ENCODE data around the gene NUP98.
A peak's percentile ranks its signal among the peaks of the same experiment; 100 is the strongest.

The NUP98 gene

GRCh38 chr11:3834664-3835461 is 37.5 kb upstream of the NUP98 start:
- peaks cover 84% of the 10 kb centered on the region for H3K4me1 Mint-ChIP-seq
- CTCF ChIA-PET = interaction anchor here (1.1 to 12.4 kb wide), 7 partner anchors 9 to 237 kb away, joined by 3 to 179 read pairs (median 7); partner anchors contain the start of gene STIM1
- H3K27ac Mint-ChIP-seq = peak overlapping the region; percentile 74
- peaks cover 74% of the 10 kb centered on the region for H3K36me3 Mint-ChIP-seq
- H3K27me3 Mint-ChIP-seq = no peaks in the 10 kb centered on the region
- DNase-seq = peak; percentile 33
- H3K4me3 Mint-ChIP-seq = peak overlapping the region; percentile 88
- no peaks in the 10 kb centered on the region for H3K9me3 Mint-ChIP-seq

GRCh38 chr11:3834349-3834663 is 37.0 kb upstream of the NUP98 start:
- Mint-ChIP-seq H3K9me3 (no peaks in the 10 kb centered on the region), H3K36me3 (peaks cover 70% of the 10 kb centered on the region), H3K27me3 (no peaks in the 10 kb centered on the region), H3K4me3 (peak overlapping the region; percentile 88), H3K4me1 (peaks cover 81% of the 10 kb centered on the region), H3K27ac (peak overlapping the region; percentile 74)
- DNase-seq = no peak
- CTCF ChIA-PET = interaction anchor here (0.6 to 12.4 kb wide), 4 partner anchors 9 to 238 kb away, joined by 3 to 179 read pairs (median 6); partner anchors contain the start of gene STIM1

DNA sequence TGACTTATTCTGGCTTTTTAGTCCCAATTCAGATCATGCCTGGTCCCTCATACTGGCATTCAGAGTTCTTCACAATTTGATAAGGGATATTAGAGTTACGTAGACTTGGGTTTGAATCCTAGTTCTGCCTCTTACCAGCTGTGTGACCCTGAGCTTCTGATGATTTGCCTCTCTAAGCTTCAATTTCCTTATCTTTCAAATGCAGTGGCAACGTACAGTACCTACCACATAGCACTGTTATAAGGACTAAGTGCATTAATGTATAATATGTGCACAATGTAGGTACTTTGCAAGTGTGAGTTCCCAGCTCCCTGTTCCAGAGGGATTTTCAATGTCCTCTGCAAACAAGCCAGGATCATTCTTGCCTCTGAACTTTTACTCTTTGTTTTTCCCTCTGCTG is 36.1 kb upstream of the NUP98 start:
- CTCF ChIA-PET = interaction anchor here (0.9 to 3.2 kb wide), 5 partner anchors 8 to 239 kb away, joined by 3 to 14 read pairs (median 3); no protein-coding TSS in a partner anchor
- Mint-ChIP-seq H3K36me3 (peaks cover 63% of the 10 kb centered on the region), H3K9me3 (no peaks in the 10 kb centered on the region), H3K4me1 (peaks cover 74% of the 10 kb centered on the region), H3K4me3 (no peak overlapping the region), H3K27me3 (no peaks in the 10 kb centered on the region), H3K27ac (peak overlapping the region; percentile 64)
- DNase-seq = no peak

DNA sequence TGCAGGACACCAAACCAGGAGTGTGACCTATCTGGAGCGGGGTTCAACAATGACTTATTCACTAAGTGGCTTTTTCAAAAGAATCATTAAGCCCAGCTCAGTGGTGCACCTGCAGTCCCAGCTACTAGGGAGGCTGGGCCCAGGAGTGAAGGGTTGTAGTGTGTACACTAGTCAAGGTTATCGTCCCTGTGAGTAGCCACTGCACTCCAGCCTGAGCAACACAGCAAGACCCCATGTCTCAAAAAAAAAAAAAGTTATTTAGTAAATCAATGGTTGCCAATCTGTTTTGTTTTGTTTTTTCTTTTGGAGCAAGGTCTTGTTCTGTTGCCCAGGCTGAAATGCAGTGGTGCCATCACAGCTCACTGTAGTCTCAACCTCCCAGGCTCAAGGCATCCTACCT is 35.5 kb upstream of the NUP98 start:
- Mint-ChIP-seq H3K27ac (peak overlapping the region; percentile 64), H3K9me3 (no peaks in the 10 kb centered on the region), H3K4me3 (no peak overlapping the region), H3K36me3 (peaks cover 63% of the 10 kb centered on the region), H3K4me1 (peaks cover 69% of the 10 kb centered on the region), H3K27me3 (no peaks in the 10 kb centered on the region)
- CTCF ChIA-PET = interaction anchor here (0.9 to 3.2 kb wide), 4 partner anchors 8 to 240 kb away, joined by 3 to 14 read pairs (median 6); no protein-coding TSS in a partner anchor
- DNase-seq = no peak

- Mint-ChIP-seq H3K9me3 (no peaks in the 10 kb centered on the region), H3K36me3 (peaks cover 71% of the 10 kb centered on the region), H3K27me3 (no peaks in the 10 kb centered on the region), H3K4me1 (peaks cover 63% of the 10 kb centered on the region), H3K4me3 (no peak overlapping the region), H3K27ac (peak overlapping the region; percentile 64)
- no peak for DNase-seq
- CTCF ChIA-PET = interaction anchor here (1.0 to 3.2 kb wide), 6 partner anchors 9 to 249 kb away, joined by 3 to 14 read pairs (median 3); partner anchors contain the start of gene RHOG
Measured at GRCh38 chr11:3831378-3832239, 34.3 kb upstream of the NUP98 start.

GRCh38 chr11:3830730-3831129 is 33.4 kb upstream of the NUP98 start:
- H3K4me1 Mint-ChIP-seq = peaks cover 64% of the 10 kb centered on the region
- CTCF ChIA-PET = interaction anchor here (1.0 to 3.2 kb wide), 4 partner anchors 10 to 241 kb away, joined by 3 to 14 read pairs (median 4); partner anchors contain the start of gene RHOG
- H3K9me3 Mint-ChIP-seq = no peaks in the 10 kb centered on the region
- H3K27me3 Mint-ChIP-seq = no peaks in the 10 kb centered on the region
- peaks cover 78% of the 10 kb centered on the region for H3K36me3 Mint-ChIP-seq
- no peak for DNase-seq
- no peak overlapping the region for H3K4me3 Mint-ChIP-seq
- peak overlapping the region; percentile 73 for H3K27ac Mint-ChIP-seq

- no peaks in the 10 kb centered on the region for H3K9me3 Mint-ChIP-seq
- H3K4me1 Mint-ChIP-seq = peaks cover 64% of the 10 kb centered on the region
- CTCF ChIA-PET = interaction anchor here (1.3 kb wide), 1 partner anchor 242 kb away, joined by 3 read pairs; no protein-coding TSS in a partner anchor
- no peak for DNase-seq
- H3K4me3 Mint-ChIP-seq = no peak overlapping the region
- peaks cover 78% of the 10 kb centered on the region for H3K36me3 Mint-ChIP-seq
- no peak overlapping the region for H3K27ac Mint-ChIP-seq
- no peaks in the 10 kb centered on the region for H3K27me3 Mint-ChIP-seq
Measured at GRCh38 chr11:3830088-3830487, 32.7 kb upstream of the NUP98 start.

GRCh38 chr11:3827434-3828186 is 30.3 kb upstream of the NUP98 start:
- peaks cover 69% of the 10 kb centered on the region for H3K36me3 Mint-ChIP-seq
- CTCF ChIA-PET = interaction anchor here (1.2 to 1.8 kb wide), 4 partner anchors 14 to 245 kb away, joined by 3 to 6 read pairs (median 4); partner anchors contain the start of gene PGAP2

GRCh38 chr11:3826721-3827120 is 29.4 kb upstream of the NUP98 start:
- no peak for DNase-seq
- peaks cover 44% of the 10 kb centered on the region for H3K4me1 Mint-ChIP-seq
- no peak overlapping the region for H3K4me3 Mint-ChIP-seq
- no peaks in the 10 kb centered on the region for H3K27me3 Mint-ChIP-seq
- CTCF ChIA-PET = interaction anchor here (1.7 to 2.3 kb wide), 4 partner anchors 9 to 246 kb away, joined by 4 to 11 read pairs (median 6); partner anchors contain the start of gene PGAP2
- H3K36me3 Mint-ChIP-seq = peaks cover 64% of the 10 kb centered on the region
- H3K27ac Mint-ChIP-seq = peak overlapping the region; percentile 76
- no peaks in the 10 kb centered on the region for H3K9me3 Mint-ChIP-seq

More at GRCh38 chr11:3827434-3828186, 30.3 kb upstream of the NUP98 start:
- H3K4me3 Mint-ChIP-seq = no peak overlapping the region
- H3K27me3 Mint-ChIP-seq = no peaks in the 10 kb centered on the region
- H3K27ac Mint-ChIP-seq = no peak overlapping the region
- no peak for DNase-seq
- peaks cover 51% of the 10 kb centered on the region for H3K4me1 Mint-ChIP-seq
- H3K9me3 Mint-ChIP-seq = no peaks in the 10 kb centered on the region

GRCh38 chr11:3825473-3826154 is 28.3 kb upstream of the NUP98 start:
- Mint-ChIP-seq H3K27me3 (no peaks in the 10 kb centered on the region), H3K4me1 (peaks cover 33% of the 10 kb centered on the region), H3K27ac (peak overlapping the region; percentile 76), H3K36me3 (peaks cover 53% of the 10 kb centered on the region), H3K4me3 (no peak overlapping the region), H3K9me3 (no peaks in the 10 kb centered on the region)
- no peak for DNase-seq
- CTCF ChIA-PET = interaction anchor here (0.5 to 2.3 kb wide), 16 partner anchors 7 to 293 kb away, joined by 3 to 11 read pairs (median 4); partner anchors contain the start of genes PGAP2 and STIM1

- Mint-ChIP-seq H3K27me3 (no peaks in the 10 kb centered on the region), H3K9me3 (no peaks in the 10 kb centered on the region), H3K4me1 (peaks cover 32% of the 10 kb centered on the region), H3K27ac (peak overlapping the region; percentile 24), H3K36me3 (peaks cover 47% of the 10 kb centered on the region), H3K4me3 (no peak overlapping the region)
- DNase-seq = peak; percentile 87
- CTCF ChIA-PET = interaction anchor here (0.5 to 2.3 kb wide), 15 partner anchors 8 to 293 kb away, joined by 3 to 11 read pairs (median 4); partner anchors contain the start of gene STIM1
Measured at GRCh38 chr11:3824714-3825472, 27.5 kb upstream of the NUP98 start.

- Mint-ChIP-seq H3K36me3 (peaks cover 46% of the 10 kb centered on the region), H3K27ac (no peak overlapping the region), H3K9me3 (no peaks in the 10 kb centered on the region), H3K27me3 (no peaks in the 10 kb centered on the region), H3K4me3 (no peak overlapping the region), H3K4me1 (peaks cover 32% of the 10 kb centered on the region)
- no peak for DNase-seq
- CTCF ChIA-PET = interaction anchor here (0.9 to 1.7 kb wide), 6 partner anchors 12 to 249 kb away, joined by 3 to 7 read pairs (median 4); partner anchors contain the start of genes RHOG and STIM1
Measured at GRCh38 chr11:3823762-3824506, 26.6 kb upstream of the NUP98 start.
